CD8-positive, alpha-beta memory T cell (primary cell): ENCODE data around the gene PXN. TPM values are rescaled to one million over a fixed set of nuclear protein-coding genes. Genes with fewer than 3 reads are reported as not detected.

Experiments used
- CTCF ChIA-PET: fragments of 350-600 bp; sonication (Branson Sonifier 250); formaldehyde crosslinking; loops from one replicate; lab custom pipeline; 2021; ENCODE audit warnings: antibody characterized with exemption; lab: Charles Lee
- POLR2A ChIA-PET: fragments of 350-600 bp; sonication (Branson Sonifier 250); formaldehyde crosslinking; loops from one replicate; lab custom pipeline; 2021; ENCODE audit warnings: antibody characterized with exemption; lab: Charles Lee
- DNase-seq, 5 donors: peaks; one replicate each; pipeline versions ENCODE4 v3.0.0 to v3.0.0-alpha.2; 2020 to 2022; ENCODE audit warnings: mixed read lengths in 1 of 5
- H3K27ac ChIP-seq: one replicate; pipeline ENCODE4 v1.7.0; 2013; ENCODE audit warnings: low read depth, mild to moderate bottlenecking, low read length, moderate library complexity
- H3K27me3 ChIP-seq: 2 replicates; pipeline ENCODE4 v1.7.0; 2013; ENCODE audit warnings: low read length, mild to moderate bottlenecking; ENCODE audit not compliant: insufficient read depth, poor library complexity, severe bottlenecking
- H3K36me3 ChIP-seq: 2 replicates; pipeline ENCODE4 v1.7.0; 2013; ENCODE audit warnings: mild to moderate bottlenecking, low read length, moderate library complexity; ENCODE audit not compliant: insufficient read depth
- H3K4me1 ChIP-seq: 2 replicates; pipeline ENCODE4 v1.7.0; 2013; ENCODE audit warnings: mild to moderate bottlenecking, low read length, moderate library complexity; ENCODE audit not compliant: insufficient read depth
- H3K4me3 ChIP-seq: 2 replicates; pipeline ENCODE4 v1.7.0; 2013; ENCODE audit warnings: mild to moderate bottlenecking, low read length
- H3K9me3 ChIP-seq: 2 replicates; pipeline ENCODE4 v1.7.0; 2013; ENCODE audit warnings: mild to moderate bottlenecking, low read length
- H3K27ac Mint-ChIP-seq, 8 donors: one replicate each; pipeline ENCODE4 v1.8.0; 2020 to 2021; ENCODE audit warnings: mixed read lengths in 8 of 8, mild to moderate bottlenecking in 6 of 8, inconsistent platforms in 3 of 8, moderate library complexity in 3 of 8
- H3K27me3 Mint-ChIP-seq, 2 donors: one replicate each; pipeline ENCODE4 v1.8.0; 2020 to 2021; ENCODE audit warnings: mixed read lengths in 2 of 2, mild to moderate bottlenecking in 1 of 2, moderate library complexity in 1 of 2
- H3K36me3 Mint-ChIP-seq, 3 donors: one replicate each; pipeline ENCODE4 v1.8.0; 2020 to 2021; ENCODE audit warnings: mixed read lengths in 3 of 3, inconsistent platforms in 1 of 3, mild to moderate bottlenecking in 1 of 3
- H3K4me1 Mint-ChIP-seq, 3 donors: one replicate each; pipeline ENCODE4 v1.8.0; 2020 to 2021; ENCODE audit warnings: mixed read lengths in 3 of 3, inconsistent platforms in 1 of 3, mild to moderate bottlenecking in 1 of 3
- H3K4me3 Mint-ChIP-seq, 7 donors: one replicate each; pipeline ENCODE4 v1.8.0; 2020 to 2021; ENCODE audit warnings: mixed read lengths in 7 of 7, mild to moderate bottlenecking in 6 of 7, moderate library complexity in 4 of 7, inconsistent platforms in 2 of 7
- H3K9me3 Mint-ChIP-seq, 5 donors: one replicate each; pipeline ENCODE4 v1.8.0; 2020 to 2022; ENCODE audit warnings: mixed read lengths in 5 of 5, mild to moderate bottlenecking in 3 of 5, moderate library complexity in 2 of 5, inconsistent platforms in 1 of 5
- polyA plus RNA-seq: library from polyadenylated mRNA; unstranded; fragments of 300-500 nt; fragmentation: Illumina TruSeq; gene quantifications from one replicate; pipeline ENCODE4 v1.2.3, GENCODE V29; 2021
- total RNA-seq, 2 experiments: library from RNA; stranded (reverse); gene quantifications; one replicate each; pipeline ENCODE4 v1.2.3, GENCODE V29; 2021

The PXN gene
- total and polyA plus RNA-seq, 3 experiments from 2014 or later: 33.7 to 146 (median 35.9) TPM

DNA sequence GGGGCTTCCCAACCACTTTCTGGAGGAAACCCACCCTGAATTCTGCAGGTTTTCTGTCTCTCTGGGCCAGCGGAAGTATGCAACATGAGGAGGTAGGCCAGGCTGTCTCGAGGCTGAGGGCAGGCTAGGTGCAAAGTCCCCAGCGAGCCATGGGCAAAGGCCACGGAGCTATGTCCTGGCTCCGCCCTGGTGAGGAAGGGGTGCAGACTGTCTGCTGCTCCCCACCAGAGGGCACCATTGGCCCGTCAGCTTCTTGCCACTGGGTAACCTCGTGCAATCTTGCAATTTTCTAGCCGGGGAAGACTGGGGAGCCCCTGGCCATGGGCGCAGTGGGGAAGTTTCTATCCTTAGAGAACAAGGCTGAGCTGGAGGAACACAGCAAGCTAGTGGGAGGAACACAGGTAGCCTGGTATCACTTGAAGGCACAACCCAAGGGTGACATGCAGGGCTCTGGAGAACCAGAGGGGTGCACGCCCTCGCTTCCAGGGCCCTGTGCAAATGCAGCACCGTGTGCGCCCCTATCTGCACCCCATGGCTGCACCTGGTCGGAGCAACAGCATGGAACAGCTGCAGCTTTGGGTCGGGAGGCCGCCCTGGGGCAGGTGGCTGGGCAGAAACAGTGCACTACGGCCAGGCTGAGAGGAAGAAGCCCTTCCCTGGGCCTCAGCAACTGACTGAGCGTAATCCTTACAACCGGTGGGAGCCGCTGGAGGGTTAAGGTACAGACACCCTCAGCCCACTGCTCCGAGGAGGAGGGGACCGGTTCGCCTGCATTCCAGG is 37.0 kb downstream of the PXN start:
- Mint-ChIP-seq H3K36me3 (peaks cover 0 to 30% (median 3%) of the 10 kb centered on the region in 3 donors), H3K27me3 (peaks cover 0 to 1% of the 10 kb centered on the region in 2 donors), H3K9me3 (no peaks in the 10 kb centered on the region), H3K4me3 (peak overlapping the region; percentile 38 to 88 (median 71)), H3K27ac (peak overlapping the region; percentile 43 to 94 (median 86)), H3K4me1 (peaks cover 79 to 84% (median 80%) of the 10 kb centered on the region in 3 donors)
- CTCF ChIA-PET: interaction anchor here (0.7 to 16.4 kb wide), 22 partner anchors 10 to 111 kb away, joined by 3 to 727 read pairs (median 4); partner anchors contain the start of genes PXN, RAB35, RNU4-1 and RNU4-2
- POLR2A ChIA-PET: interaction anchor here (0.6 to 6.7 kb wide), 8 partner anchors 22 to 89 kb away, joined by 3 to 101 read pairs (median 4); partner anchors contain the start of genes PXN, RNU4-1, RNU4-2 and RPLP0
- no peaks in the 10 kb centered on the region for H3K9me3 ChIP-seq
- H3K27me3 ChIP-seq: no peaks in the 10 kb centered on the region
- peak; percentile 81 to 91 (median 83) for DNase-seq
- peaks cover 19% of the 10 kb centered on the region for H3K36me3 ChIP-seq
- H3K4me3 ChIP-seq: peak overlapping the region; percentile 48
- H3K4me1 ChIP-seq: peaks cover 81% of the 10 kb centered on the region
- H3K27ac ChIP-seq: peak overlapping the region; percentile 70

DNA sequence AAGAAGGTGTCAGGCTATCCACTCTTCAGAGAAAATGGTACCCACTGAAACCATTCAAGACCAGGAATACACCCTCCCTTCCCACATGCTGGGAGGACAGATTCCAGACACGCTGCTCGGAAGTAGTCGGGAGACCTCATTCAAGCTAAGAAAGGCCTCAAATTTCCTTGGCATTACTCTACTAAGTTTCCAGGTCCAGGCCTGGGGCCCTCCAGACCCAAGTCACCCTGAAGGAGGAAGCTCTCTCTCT is 37.6 kb downstream of the PXN start:
- peaks cover 22% of the 10 kb centered on the region for H3K36me3 ChIP-seq
- Mint-ChIP-seq H3K27ac (peak overlapping the region; percentile 65 to 94 (median 86)), H3K4me1 (peaks cover 75 to 80% (median 75%) of the 10 kb centered on the region in 3 donors), H3K27me3 (peaks cover 0 to 1% of the 10 kb centered on the region in 2 donors), H3K4me3 (peak overlapping the region in 6 of 7 donors; percentile 38 to 88 (median 71)), H3K9me3 (no peaks in the 10 kb centered on the region), H3K36me3 (peaks cover 0 to 36% (median 3%) of the 10 kb centered on the region in 3 donors)
- POLR2A ChIA-PET: interaction anchor here (0.6 to 6.7 kb wide), 7 partner anchors 24 to 89 kb away, joined by 3 to 101 read pairs (median 4); partner anchors contain the start of genes PXN, RNU4-1, RNU4-2 and RPLP0
- no peaks in the 10 kb centered on the region for H3K27me3 ChIP-seq
- peak overlapping the region; percentile 34 for H3K27ac ChIP-seq
- H3K9me3 ChIP-seq: no peaks in the 10 kb centered on the region
- CTCF ChIA-PET: interaction anchor here (0.7 to 16.4 kb wide), 21 partner anchors 10 to 111 kb away, joined by 3 to 727 read pairs (median 5); partner anchors contain the start of genes PXN, RAB35, RNU4-1 and RNU4-2
- no peak for DNase-seq
- peak overlapping the region; percentile 11 for H3K4me3 ChIP-seq
- H3K4me1 ChIP-seq: peaks cover 76% of the 10 kb centered on the region

DNA sequence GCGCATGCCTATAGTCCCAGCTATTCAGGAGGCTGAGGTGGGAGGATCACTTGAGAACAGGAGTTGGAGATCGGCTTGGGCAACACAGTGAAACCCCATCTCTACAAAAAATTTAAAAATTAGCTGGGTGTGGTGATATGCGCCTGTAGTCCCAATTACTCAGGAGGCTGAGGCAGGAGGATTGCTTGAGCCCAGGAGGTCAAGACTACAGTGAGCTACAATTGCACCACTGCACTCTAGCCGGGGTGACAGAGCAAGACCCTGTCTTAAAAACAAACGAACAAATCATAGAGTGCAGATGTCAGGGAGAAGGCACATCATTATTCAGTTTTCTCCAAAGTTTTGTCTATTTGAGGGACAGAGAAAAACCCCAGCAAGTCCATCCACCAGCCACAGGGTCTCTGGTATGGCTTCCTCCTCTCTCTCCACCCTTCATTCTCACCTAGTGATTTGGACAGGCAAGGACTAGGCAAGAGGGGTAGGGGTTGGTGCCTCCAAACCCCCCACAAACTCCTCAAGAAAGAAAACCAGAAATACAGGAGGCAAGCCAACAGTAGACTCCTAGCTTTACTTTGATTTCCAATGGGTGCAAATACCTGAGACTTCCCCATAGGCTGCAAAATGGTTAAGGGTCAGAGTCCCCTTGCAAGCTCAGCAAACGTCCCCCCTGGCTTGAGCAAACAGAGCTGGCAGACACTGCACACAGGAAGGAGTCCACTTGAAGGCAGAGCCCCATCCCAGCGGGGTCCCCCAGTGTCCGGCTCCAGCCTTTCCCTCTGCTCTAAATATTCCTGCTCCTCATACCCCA is 38.1 kb downstream of the PXN start:
- peaks cover 70% of the 10 kb centered on the region for H3K4me1 ChIP-seq
- peaks cover 27% of the 10 kb centered on the region for H3K36me3 ChIP-seq
- H3K4me3 ChIP-seq: no peak overlapping the region
- no peaks in the 10 kb centered on the region for H3K27me3 ChIP-seq
- POLR2A ChIA-PET: interaction anchor here (0.6 to 6.7 kb wide), 8 partner anchors 17 to 90 kb away, joined by 3 to 101 read pairs (median 4); partner anchors contain the start of genes PXN, RNU4-1, RNU4-2 and RPLP0
- H3K27me3 Mint-ChIP-seq: peaks cover 0 to 1% of the 10 kb centered on the region in 2 donors
- no peaks in the 10 kb centered on the region for H3K9me3 Mint-ChIP-seq
- H3K4me1 Mint-ChIP-seq: peaks cover 70 to 77% (median 73%) of the 10 kb centered on the region in 3 donors
- peaks cover 2 to 41% (median 3%) of the 10 kb centered on the region in 3 donors for H3K36me3 Mint-ChIP-seq
- CTCF ChIA-PET: interaction anchor here (0.7 to 16.4 kb wide), 21 partner anchors 9 to 110 kb away, joined by 3 to 727 read pairs (median 5); partner anchors contain the start of genes PXN, RAB35, RNU4-1 and RNU4-2
- H3K4me3 Mint-ChIP-seq: peak overlapping the region in 1 of 7 donors; percentile 74
- DNase-seq: no peak
- no peak overlapping the region for H3K27ac ChIP-seq
- peak overlapping the region in 7 of 8 donors; percentile 19 to 93 (median 77) for H3K27ac Mint-ChIP-seq
- H3K9me3 ChIP-seq: no peaks in the 10 kb centered on the region

DNA sequence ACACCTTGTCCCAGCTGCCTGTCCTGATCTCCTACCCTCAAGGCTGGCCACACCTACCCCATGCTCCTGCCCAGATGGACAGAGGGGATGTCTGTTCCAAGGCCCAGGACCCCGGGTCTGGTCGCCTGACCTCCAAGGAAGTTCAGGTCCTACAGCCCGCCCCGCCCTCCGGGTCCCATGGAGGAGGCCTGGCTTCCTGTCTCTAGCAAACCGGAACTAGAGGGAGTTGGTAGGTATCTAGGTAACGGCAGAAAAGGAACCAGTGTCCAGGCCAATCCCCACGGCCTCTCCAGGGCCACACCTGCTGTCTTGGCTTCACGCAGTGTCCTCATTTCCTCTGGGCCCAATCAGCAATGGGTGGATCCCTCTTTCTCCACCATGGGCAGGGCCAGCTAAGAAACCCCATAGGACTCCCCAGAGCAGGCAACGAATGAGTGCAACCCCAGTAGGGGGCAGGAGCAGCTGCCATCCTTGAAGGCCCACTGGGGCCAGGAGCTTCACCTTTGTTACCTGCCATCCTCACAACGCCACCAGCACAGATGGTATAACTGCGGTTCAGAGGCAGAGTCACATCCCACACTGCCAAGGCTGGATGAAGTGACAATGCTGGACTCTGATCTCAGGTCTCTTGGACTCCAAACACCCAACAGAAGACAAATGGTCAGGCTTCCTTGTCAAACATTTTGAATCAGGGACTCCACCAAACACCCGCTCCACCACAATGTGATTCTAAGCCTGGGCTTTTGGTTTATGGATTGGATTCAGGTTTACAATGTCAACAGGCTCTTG is 39.5 kb downstream of the PXN start:
- peaks cover 0 to 1% of the 10 kb centered on the region in 2 donors for H3K27me3 Mint-ChIP-seq
- peak overlapping the region; percentile 50 for H3K27ac ChIP-seq
- no peaks in the 10 kb centered on the region for H3K9me3 ChIP-seq

DNA sequence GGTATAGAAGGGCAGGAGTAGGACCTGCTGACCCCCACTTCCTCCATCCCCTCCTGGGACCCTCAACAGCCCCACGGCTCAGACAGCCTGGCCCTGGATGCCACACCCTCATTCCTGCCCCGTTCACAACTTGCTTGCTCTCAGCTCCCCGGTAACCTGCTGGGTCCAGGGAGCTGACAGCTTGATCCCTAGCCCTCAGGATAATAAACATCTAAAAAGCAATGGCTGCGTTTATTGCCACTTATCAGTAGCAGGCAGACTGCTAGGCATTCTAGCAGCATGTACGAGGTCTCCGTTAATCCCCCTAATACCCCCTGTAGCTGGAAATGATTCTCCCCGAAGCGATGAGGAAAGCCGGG is 40.4 kb downstream of the PXN start:
- Mint-ChIP-seq H3K4me1 (peaks cover 48 to 55% (median 54%) of the 10 kb centered on the region in 3 donors), H3K27me3 (peaks cover 0 to 1% of the 10 kb centered on the region in 2 donors), H3K27ac (peak overlapping the region in 5 of 8 donors; percentile 33 to 78 (median 42)), H3K36me3 (peaks cover 0 to 63% (median 2%) of the 10 kb centered on the region in 3 donors), H3K4me3 (peak overlapping the region in 1 of 7 donors; percentile 20), H3K9me3 (no peaks in the 10 kb centered on the region)
- Histone ChIP-seq H3K4me3 (peak overlapping the region; percentile 9), H3K36me3 (peaks cover 49% of the 10 kb centered on the region), H3K27ac (peak overlapping the region; percentile 50), H3K4me1 (peaks cover 48% of the 10 kb centered on the region), H3K9me3 (no peaks in the 10 kb centered on the region), H3K27me3 (no peaks in the 10 kb centered on the region)
- POLR2A ChIA-PET: interaction anchor here (0.7 kb wide), 1 partner anchor 24 kb away, joined by 4 read pairs; the partner anchor contains the start of gene RPLP0
- CTCF ChIA-PET: interaction anchor here (16.4 kb wide), 1 partner anchor 34 kb away, joined by 727 read pairs; the partner anchor contains the start of gene PXN
- DNase-seq: no peak

More for the DNA sequence above, 39.5 kb downstream of the PXN start:
- Mint-ChIP-seq H3K9me3 (no peaks in the 10 kb centered on the region), H3K36me3 (peaks cover under 1 to 54% (median 2%) of the 10 kb centered on the region in 3 donors), H3K4me3 (peak overlapping the region in 1 of 7 donors; percentile 28), H3K4me1 (peaks cover 56 to 63% (median 59%) of the 10 kb centered on the region in 3 donors), H3K27ac (peak overlapping the region in 7 of 8 donors; percentile 21 to 84 (median 68))
- Histone ChIP-seq H3K4me1 (peaks cover 56% of the 10 kb centered on the region), H3K4me3 (peak overlapping the region; percentile 9), H3K36me3 (peaks cover 41% of the 10 kb centered on the region), H3K27me3 (no peaks in the 10 kb centered on the region)
- ChIA-PET CTCF (interaction anchor here (0.8 to 16.4 kb wide), 6 partner anchors 13 to 66 kb away, joined by 3 to 727 read pairs (median 42); partner anchors contain the start of genes PXN, RNU4-1, RNU4-2 and RPLP0), POLR2A (interaction anchor here (5.9 kb wide), 1 partner anchor 66 kb away, joined by 45 read pairs; the partner anchor contains the start of genes RNU4-1 and RNU4-2)
- DNase-seq: no peak

DNA sequence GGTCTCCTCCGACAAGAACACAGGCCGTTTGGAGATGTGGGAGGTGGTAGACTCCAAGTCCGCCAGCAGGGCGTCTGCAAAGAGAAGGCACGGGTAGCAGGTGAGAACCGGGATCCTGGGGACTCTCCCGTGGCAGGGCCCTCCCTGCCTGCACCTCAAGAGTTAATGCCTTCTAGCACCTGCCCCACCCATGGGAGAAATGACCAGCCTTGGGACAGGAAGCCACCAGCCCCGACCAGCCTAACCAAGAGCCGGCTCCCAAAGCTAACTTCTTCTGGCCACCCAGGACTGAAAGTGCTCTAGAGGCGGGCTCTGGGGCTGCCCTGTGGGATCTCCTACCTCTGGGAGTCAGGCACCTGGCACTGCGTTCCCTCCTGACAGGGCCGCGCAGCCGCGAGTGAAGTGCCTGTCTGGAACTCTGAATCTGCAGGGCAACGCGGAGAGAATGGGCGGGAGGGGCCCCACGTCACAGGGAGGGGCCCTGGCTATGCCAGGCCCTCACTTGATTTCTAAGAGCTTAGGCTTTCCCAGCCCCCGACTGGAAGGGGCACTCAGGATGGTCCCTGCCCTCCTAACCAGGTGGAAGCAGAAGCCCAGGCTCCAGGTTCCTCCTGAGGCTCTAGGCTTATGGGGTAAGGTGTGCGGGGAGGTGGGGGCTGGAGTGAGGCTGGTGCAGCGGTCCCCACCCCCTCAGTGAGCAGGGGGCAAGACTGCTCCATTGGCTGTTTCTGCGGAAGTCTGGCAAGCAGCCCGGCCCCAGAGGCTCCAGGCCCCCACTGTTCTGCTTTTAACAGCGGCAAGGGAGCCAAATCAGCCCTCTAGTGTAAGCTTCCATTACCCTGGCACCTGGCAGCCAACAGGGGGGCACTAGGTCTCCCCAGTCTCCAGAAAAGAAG is 41.0 kb downstream of the PXN start:
- Mint-ChIP-seq H3K27ac (peak overlapping the region in 2 of 8 donors; percentile 33 to 42), H3K4me1 (peaks cover 41 to 49% (median 48%) of the 10 kb centered on the region in 3 donors), H3K4me3 (no peak overlapping the region), H3K36me3 (peaks cover 0 to 69% (median 4%) of the 10 kb centered on the region in 3 donors), H3K9me3 (no peaks in the 10 kb centered on the region), H3K27me3 (peaks cover 0 to 1% of the 10 kb centered on the region in 2 donors)
- Histone ChIP-seq H3K27ac (no peak overlapping the region), H3K36me3 (peaks cover 55% of the 10 kb centered on the region), H3K27me3 (no peaks in the 10 kb centered on the region), H3K4me3 (no peak overlapping the region), H3K4me1 (peaks cover 41% of the 10 kb centered on the region), H3K9me3 (no peaks in the 10 kb centered on the region)
- CTCF ChIA-PET: interaction anchor here (1.2 to 16.4 kb wide), 2 partner anchors 8 to 35 kb away, joined by 3 to 727 read pairs; partner anchors contain the start of gene PXN
- DNase-seq: no peak
- POLR2A ChIA-PET: interaction anchor here (0.7 kb wide), 1 partner anchor 23 kb away, joined by 4 read pairs; the partner anchor contains the start of gene RPLP0
